ENCODE results near the gene UBE2G1.
"Not testable (repeated sequence)": the region's sequence is repeated elsewhere in the genome, so short reads cannot be mapped to it uniquely, and the experiment has no call there.

Gene UBE2G1

GRCh38 chr17:4395111-4395478 lies 28.6 kb upstream of the UBE2G1 start:
- no CpG with 5 or more reads among the region's 3 CpGs for WGBS (ENCODE audit: insufficient coverage, insufficient read length)
- Histone ChIP-seq H3K4me3 (ENCODE audit: low read length) (no peak overlapping the region), H3K36me3 (ENCODE audit: control insufficient read depth, insufficient read depth, low read length) (no peaks in the 10 kb centered on the region), H3K9me3 (ENCODE audit: control insufficient read depth, insufficient read depth, low read length) (no peaks in the 10 kb centered on the region), H3K27me3 (ENCODE audit: control insufficient read depth, insufficient read depth, low read length) (no peaks in the 10 kb centered on the region), H3K4me1 (ENCODE audit: control insufficient read depth, insufficient read depth, low read length) (peaks cover 12% of the 10 kb centered on the region), H3K27ac (ENCODE audit: low read length) (no peak overlapping the region)
- DNase-seq (ENCODE audit: low read depth, low spot score), result no peak

- no CpG with 5 or more reads among the region's 5 CpGs for WGBS (ENCODE audit: insufficient coverage, insufficient read length)
- Histone ChIP-seq H3K27me3 (ENCODE audit: control insufficient read depth, insufficient read depth, low read length) (no peaks in the 10 kb centered on the region), H3K4me3 (ENCODE audit: low read length) (no peak overlapping the region), H3K4me1 (ENCODE audit: control insufficient read depth, insufficient read depth, low read length) (peaks cover 12% of the 10 kb centered on the region), H3K27ac (ENCODE audit: low read length) (no peak overlapping the region), H3K9me3 (ENCODE audit: control insufficient read depth, insufficient read depth, low read length) (no peaks in the 10 kb centered on the region), H3K36me3 (ENCODE audit: control insufficient read depth, insufficient read depth, low read length) (no peaks in the 10 kb centered on the region)
- DNase-seq (ENCODE audit: low read depth, low spot score), result no peak
Observed at GRCh38 chr17:4394208-4395110, 28.0 kb upstream of the UBE2G1 start.

- no peak overlapping the region for H3K4me3 ChIP-seq (ENCODE audit: low read length)
- H3K27ac ChIP-seq (ENCODE audit: low read length), result no peak overlapping the region
- no CpG with 5 or more reads among the region's 7 CpGs for WGBS (ENCODE audit: insufficient coverage, insufficient read length)
- DNase-seq (ENCODE audit: low read depth, low spot score), result no peak
- H3K4me1 ChIP-seq (ENCODE audit: control insufficient read depth, insufficient read depth, low read length), result peaks cover 12% of the 10 kb centered on the region
- H3K27me3 ChIP-seq (ENCODE audit: control insufficient read depth, insufficient read depth, low read length), result no peaks in the 10 kb centered on the region
- H3K9me3 ChIP-seq (ENCODE audit: control insufficient read depth, insufficient read depth, low read length), result no peaks in the 10 kb centered on the region
- no peaks in the 10 kb centered on the region for H3K36me3 ChIP-seq (ENCODE audit: control insufficient read depth, insufficient read depth, low read length)
Observed at GRCh38 chr17:4393806-4394205, 27.3 kb upstream of the UBE2G1 start.

GRCh38 chr17:4389079-4389478 lies 22.6 kb upstream of the UBE2G1 start:
- Histone ChIP-seq H3K36me3 (ENCODE audit: control insufficient read depth, insufficient read depth, low read length) (no peaks in the 10 kb centered on the region), H3K4me3 (ENCODE audit: low read length) (no peak overlapping the region), H3K27me3 (ENCODE audit: control insufficient read depth, insufficient read depth, low read length) (no peaks in the 10 kb centered on the region), H3K9me3 (ENCODE audit: control insufficient read depth, insufficient read depth, low read length) (no peaks in the 10 kb centered on the region), H3K4me1 (ENCODE audit: control insufficient read depth, insufficient read depth, low read length) (peaks cover 5% of the 10 kb centered on the region), H3K27ac (ENCODE audit: low read length) (no peak overlapping the region)
- DNase-seq (ENCODE audit: low read depth, low spot score), result no peak
- WGBS (ENCODE audit: insufficient coverage, insufficient read length), result no CpG with 5 or more reads among the region's 8 CpGs

GRCh38 chr17:4387137-4387536 lies 20.7 kb upstream of the UBE2G1 start:
- no peaks in the 10 kb centered on the region for H3K36me3 ChIP-seq (ENCODE audit: control insufficient read depth, insufficient read depth, low read length)
- 100% methylated on average over 1 of the region's 5 CpGs for WGBS (ENCODE audit: insufficient coverage, insufficient read length)

GRCh38 chr17:4386406-4386805 lies 19.9 kb upstream of the UBE2G1 start:
- WGBS (ENCODE audit: insufficient coverage, insufficient read length), result no CpG with 5 or more reads among the region's 2 CpGs

More at GRCh38 chr17:4387137-4387536, 20.7 kb upstream of the UBE2G1 start:
- Histone ChIP-seq H3K4me1 (ENCODE audit: control insufficient read depth, insufficient read depth, low read length) (no peaks in the 10 kb centered on the region), H3K27ac (ENCODE audit: low read length) (no peak overlapping the region), H3K27me3 (ENCODE audit: control insufficient read depth, insufficient read depth, low read length) (no peaks in the 10 kb centered on the region), H3K9me3 (ENCODE audit: control insufficient read depth, insufficient read depth, low read length) (no peaks in the 10 kb centered on the region), H3K4me3 (ENCODE audit: low read length) (no peak overlapping the region)
- no peak for DNase-seq (ENCODE audit: low read depth, low spot score)

GRCh38 chr17:4381690-4382671 lies 15.5 kb upstream of the UBE2G1 start:
- H3K4me3 ChIP-seq (ENCODE audit: low read length), result no peak overlapping the region
- H3K4me1 ChIP-seq (ENCODE audit: control insufficient read depth, insufficient read depth, low read length), result no peaks in the 10 kb centered on the region
- WGBS (ENCODE audit: insufficient coverage, insufficient read length), result no CpG with 5 or more reads among the region's 7 CpGs
- DNase-seq (ENCODE audit: low read depth, low spot score), result no peak
- no peaks in the 10 kb centered on the region for H3K9me3 ChIP-seq (ENCODE audit: control insufficient read depth, insufficient read depth, low read length)
- H3K36me3 ChIP-seq (ENCODE audit: control insufficient read depth, insufficient read depth, low read length), result no peaks in the 10 kb centered on the region
- no peaks in the 10 kb centered on the region for H3K27me3 ChIP-seq (ENCODE audit: control insufficient read depth, insufficient read depth, low read length)
- no peak overlapping the region for H3K27ac ChIP-seq (ENCODE audit: low read length)

More at GRCh38 chr17:4386406-4386805, 19.9 kb upstream of the UBE2G1 start:
- Histone ChIP-seq H3K27ac (ENCODE audit: low read length) (no peak overlapping the region), H3K36me3 (ENCODE audit: control insufficient read depth, insufficient read depth, low read length) (no peaks in the 10 kb centered on the region), H3K27me3 (ENCODE audit: control insufficient read depth, insufficient read depth, low read length) (no peaks in the 10 kb centered on the region), H3K4me1 (ENCODE audit: control insufficient read depth, insufficient read depth, low read length) (no peaks in the 10 kb centered on the region), H3K4me3 (ENCODE audit: low read length) (no peak overlapping the region), H3K9me3 (ENCODE audit: control insufficient read depth, insufficient read depth, low read length) (no peaks in the 10 kb centered on the region)
- no peak for DNase-seq (ENCODE audit: low read depth, low spot score)

- H3K4me3 ChIP-seq (ENCODE audit: low read length), result no peak overlapping the region
- H3K36me3 ChIP-seq (ENCODE audit: control insufficient read depth, insufficient read depth, low read length), result no peaks in the 10 kb centered on the region
- WGBS (ENCODE audit: insufficient coverage, insufficient read length), result no CpG with 5 or more reads among the region's 1 CpG
- no peak for DNase-seq (ENCODE audit: low read depth, low spot score)
- H3K9me3 ChIP-seq (ENCODE audit: control insufficient read depth, insufficient read depth, low read length), result no peaks in the 10 kb centered on the region
- H3K27me3 ChIP-seq (ENCODE audit: control insufficient read depth, insufficient read depth, low read length), result no peaks in the 10 kb centered on the region
- no peak overlapping the region for H3K27ac ChIP-seq (ENCODE audit: low read length)
- H3K4me1 ChIP-seq (ENCODE audit: control insufficient read depth, insufficient read depth, low read length), result no peaks in the 10 kb centered on the region
Observed at GRCh38 chr17:4378626-4379025, 12.2 kb upstream of the UBE2G1 start.

GRCh38 chr17:4377247-4377646 lies 10.8 kb upstream of the UBE2G1 start:
- WGBS (ENCODE audit: insufficient coverage, insufficient read length), result no CpG with 5 or more reads among the region's 7 CpGs
- not testable (repeated sequence) for H3K36me3 ChIP-seq (ENCODE audit: control insufficient read depth, insufficient read depth, low read length); H3K9me3 ChIP-seq (ENCODE audit: control insufficient read depth, insufficient read depth, low read length); H3K27me3 ChIP-seq (ENCODE audit: control insufficient read depth, insufficient read depth, low read length); H3K4me3 ChIP-seq (ENCODE audit: low read length); H3K27ac ChIP-seq (ENCODE audit: low read length); H3K4me1 ChIP-seq (ENCODE audit: control insufficient read depth, insufficient read depth, low read length); DNase-seq (ENCODE audit: low read depth, low spot score)

GRCh38 chr17:4375796-4376440 lies 9.4 kb upstream of the UBE2G1 start:
- H3K4me3 ChIP-seq (ENCODE audit: low read length); DNase-seq (ENCODE audit: low read depth, low spot score); H3K27me3 ChIP-seq (ENCODE audit: control insufficient read depth, insufficient read depth, low read length); H3K27ac ChIP-seq (ENCODE audit: low read length); H3K4me1 ChIP-seq (ENCODE audit: control insufficient read depth, insufficient read depth, low read length); H3K36me3 ChIP-seq (ENCODE audit: control insufficient read depth, insufficient read depth, low read length); H3K9me3 ChIP-seq (ENCODE audit: control insufficient read depth, insufficient read depth, low read length): not testable (repeated sequence)
- no CpG with 5 or more reads among the region's 14 CpGs for WGBS (ENCODE audit: insufficient coverage, insufficient read length)
